ENCODE data around the gene ZNF81. TPM values are rescaled to one million over a fixed set of nuclear protein-coding genes. Genes with fewer than 3 reads are reported as not detected.
"Not testable (repeated sequence)": the region's sequence is repeated elsewhere in the genome, so short reads cannot be mapped to it uniquely, and the experiment has no call there.

ZNF81 gene
- total RNA-seq, 1 donor from 2014 or later: 2.8 TPM

DNA sequence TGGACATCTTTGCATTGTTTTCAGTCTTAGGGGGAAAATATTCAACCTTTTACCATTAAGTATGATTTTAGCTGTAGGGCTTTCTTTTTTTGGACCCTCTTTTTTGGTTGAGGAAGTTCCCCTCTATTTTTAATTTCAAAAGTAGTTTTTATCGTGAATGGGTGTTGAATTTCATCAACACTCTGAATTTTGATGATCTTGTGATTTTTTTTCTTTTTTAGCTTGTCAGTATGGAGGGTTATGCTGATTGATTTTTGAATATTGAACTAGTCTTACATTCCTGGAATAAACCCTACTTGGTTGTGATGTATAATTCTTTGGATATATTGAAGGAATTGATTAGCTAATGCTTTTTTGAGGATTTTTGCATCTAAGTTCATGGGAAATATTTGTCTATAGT lies 1.7 kb downstream of the ZNF81 start:
- Histone ChIP-seq H3K36me3 (no peaks in the 10 kb centered on the region), H3K4me1 (no peaks in the 10 kb centered on the region), H3K4me3 (no peak overlapping the region), H3K27me3 (no peaks in the 10 kb centered on the region), H3K9me3 (no peaks in the 10 kb centered on the region), H3K27ac (no peak overlapping the region)
- TF ChIP-seq CTCF (IDR thresholded peaks at IDR 0.05): no peak
- no peak for DNase-seq (ENCODE audit: low spot score in 2 of 2)
- intact Hi-C loops (cut with DNase I): loop anchor here (5.0 to 10.0 kb wide), 4 partner anchors 164 to 274 kb away; partner anchors contain the start of genes ARAF, ELK1, UXT and ZNF182

- intact Hi-C loops (cut with DNase I): no loop called here
- Histone ChIP-seq H3K4me3 (no peak overlapping the region), H3K9me3 (no peaks in the 10 kb centered on the region), H3K27ac (no peak overlapping the region), H3K4me1 (no peaks in the 10 kb centered on the region), H3K36me3 (no peaks in the 10 kb centered on the region), H3K27me3 (no peaks in the 10 kb centered on the region)
- DNase-seq (ENCODE audit: low spot score in 2 of 2): no peak
- TF ChIP-seq CTCF (IDR thresholded peaks at IDR 0.05): no peak
These were observed 3.4 kb downstream of the ZNF81 start for GRCh38 chrX:47840111-47840510.

- H3K27ac ChIP-seq: no peak overlapping the region
- no peak overlapping the region for H3K4me3 ChIP-seq
- no peak for TF ChIP-seq CTCF (IDR thresholded peaks at IDR 0.05)
- no peaks in the 10 kb centered on the region for H3K9me3 ChIP-seq
- no peaks in the 10 kb centered on the region for H3K36me3 ChIP-seq
- DNase-seq (ENCODE audit: low spot score in 2 of 2): no peak
- intact Hi-C loops (cut with DNase I): no loop called here
- no peaks in the 10 kb centered on the region for H3K4me1 ChIP-seq
- no peaks in the 10 kb centered on the region for H3K27me3 ChIP-seq
These were observed 6.7 kb downstream of the ZNF81 start for GRCh38 chrX:47843363-47843762.

DNA sequence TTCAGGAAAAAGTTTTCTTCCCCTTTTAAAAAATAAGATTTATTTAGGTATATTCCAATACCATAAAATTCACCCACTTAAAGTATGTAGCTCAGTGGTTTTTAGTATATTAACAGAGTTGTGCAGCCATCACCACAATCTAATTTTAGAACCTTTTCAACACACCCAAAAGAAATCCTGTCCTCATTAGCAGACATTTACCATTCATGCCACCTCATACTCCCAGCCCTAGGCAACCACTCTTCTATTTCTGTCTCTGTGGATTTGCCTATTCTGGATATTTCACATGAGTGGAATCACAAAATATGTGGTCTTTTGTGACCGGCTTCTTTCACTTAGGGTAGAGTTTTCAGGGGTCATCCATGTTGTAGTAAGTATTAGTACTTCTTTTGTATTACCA lies 7.4 kb downstream of the ZNF81 start:
- Histone ChIP-seq H3K36me3 (no peaks in the 10 kb centered on the region), H3K27me3 (no peaks in the 10 kb centered on the region), H3K9me3 (no peaks in the 10 kb centered on the region), H3K4me1 (no peaks in the 10 kb centered on the region), H3K4me3 (no peak overlapping the region), H3K27ac (no peak overlapping the region)
- intact Hi-C loops (cut with DNase I): no loop called here
- DNase-seq (ENCODE audit: low spot score in 2 of 2): no peak
- TF ChIP-seq CTCF (IDR thresholded peaks at IDR 0.05): no peak

- Histone ChIP-seq H3K27me3 (no peaks in the 10 kb centered on the region), H3K4me1 (no peaks in the 10 kb centered on the region), H3K36me3 (no peaks in the 10 kb centered on the region), H3K27ac (no peak overlapping the region), H3K9me3 (no peaks in the 10 kb centered on the region), H3K4me3 (no peak overlapping the region)
- TF ChIP-seq CTCF (IDR thresholded peaks at IDR 0.05): no peak
- intact Hi-C loops (cut with DNase I): no loop called here
- no peak for DNase-seq (ENCODE audit: low spot score in 2 of 2)
These were observed 9.3 kb downstream of the ZNF81 start for GRCh38 chrX:47846040-47846439.

GRCh38 chrX:47849778-47850177 lies 13.1 kb downstream of the ZNF81 start:
- Histone ChIP-seq H3K27me3 (no peaks in the 10 kb centered on the region), H3K4me3 (no peak overlapping the region), H3K27ac (no peak overlapping the region), H3K4me1 (no peaks in the 10 kb centered on the region), H3K9me3 (no peaks in the 10 kb centered on the region), H3K36me3 (no peaks in the 10 kb centered on the region)
- intact Hi-C loops (cut with DNase I): loop anchor here (5.0 kb wide), 1 partner anchor 178 kb away; no protein-coding TSS in a partner anchor
- no peak for DNase-seq (ENCODE audit: low spot score in 2 of 2)
- TF ChIP-seq CTCF (IDR thresholded peaks at IDR 0.05): no peak

DNA sequence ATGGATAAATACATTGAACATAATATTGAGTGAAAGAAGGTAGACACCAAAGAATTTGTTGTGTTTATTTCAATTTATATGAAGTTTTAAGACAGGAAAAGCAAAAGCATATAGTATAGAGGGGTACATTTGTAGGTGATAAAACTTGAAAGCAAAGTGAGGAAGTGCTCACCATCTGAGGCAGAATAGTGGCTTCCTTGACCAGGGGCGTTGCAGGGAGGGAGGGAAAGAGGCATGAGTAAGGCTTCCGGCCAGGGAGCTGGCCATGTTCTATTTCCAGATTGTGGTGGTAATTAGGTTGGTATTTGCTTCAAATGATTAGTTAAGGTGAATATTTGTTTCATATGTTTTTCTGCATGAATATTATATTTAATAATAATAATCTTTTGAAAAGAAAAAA lies 13.7 kb downstream of the ZNF81 start:
- H3K4me1 ChIP-seq; H3K4me3 ChIP-seq; H3K36me3 ChIP-seq; H3K9me3 ChIP-seq; DNase-seq (ENCODE audit: low spot score in 2 of 2); H3K27ac ChIP-seq; H3K27me3 ChIP-seq: not testable (repeated sequence)
- intact Hi-C loops (cut with DNase I): loop anchor here (5.0 kb wide), 1 partner anchor 177 kb away; no protein-coding TSS in a partner anchor
